Neural cell (in vitro differentiated cells): ENCODE results near the gene VGF. TPM values are rescaled to one million over a fixed set of nuclear protein-coding genes. Genes with fewer than 3 reads are reported as not detected.

Source experiments
- polyA plus RNA-seq: library from polyadenylated mRNA; depleted of rRNA; stranded (reverse); fragments of >200 nt; gene quantifications from 2 replicates; pipeline ENCODE4 v1.2.3, GENCODE V29; 2014
- small RNA-seq, 3 experiments: library from RNA; depleted of rRNA; stranded (forward); fragments of <200 nt; gene quantifications; one replicate each; pipeline ENCODE3, GENCODE V24; 2012

Gene VGF
- polyA plus RNA-seq, 1 donor from 2014 or later, result 39.3 TPM

Small RNA genes within 50 kb of the gene (small RNA-seq; reads per million reads assigned to genes)
- gene MIR4653, result 0 reads per million in 3 experiments

Other genes starting within 250 kb of the VGF start
- not detected in 2 replicates for gene MUC3A, start 216.0 kb downstream of the VGF start, polyA plus RNA-seq
- not detected in 2 replicates for gene MUC12, start 196.0 kb downstream of the VGF start, polyA plus RNA-seq
- gene MUC17, start 145.5 kb downstream of the VGF start, polyA plus RNA-seq, result not detected in 2 replicates
- 0.01 and 0.12 TPM in 2 replicates for gene TRIM56, start 80.1 kb downstream of the VGF start, polyA plus RNA-seq
- 0.12 TPM in 1 of 2 replicates, not detected in the other for gene SERPINE1, start 38.5 kb downstream of the VGF start, polyA plus RNA-seq
- gene AP1S1, start 11.1 kb downstream of the VGF start, polyA plus RNA-seq, result 344 and 389 TPM in 2 replicates
- gene NAT16, start 14.7 kb upstream of the VGF start, polyA plus RNA-seq, result 4.0 and 4.5 TPM in 2 replicates
- gene MOGAT3, start 35.5 kb upstream of the VGF start, polyA plus RNA-seq, result not detected in 2 replicates
- gene PLOD3, start 52.0 kb upstream of the VGF start, polyA plus RNA-seq, result 17.9 and 19.2 TPM in 2 replicates
- 160 and 176 TPM in 2 replicates for gene ZNHIT1, start 52.6 kb upstream of the VGF start, polyA plus RNA-seq
- 8.9 and 10.9 TPM in 2 replicates for gene CLDN15, start 72.2 kb upstream of the VGF start, polyA plus RNA-seq
- 322 and 339 TPM in 2 replicates for gene FIS1, start 79.5 kb upstream of the VGF start, polyA plus RNA-seq
- 50.9 TPM in 2 replicates for gene IFT22, start 156.2 kb upstream of the VGF start, polyA plus RNA-seq
- gene COL26A1, start 197.3 kb upstream of the VGF start, polyA plus RNA-seq, result 36.6 and 39.0 TPM in 2 replicates